A673 (cell line): ENCODE measurements around the gene LCN15. TPM values are rescaled to one million over a fixed set of nuclear protein-coding genes. Genes with fewer than 3 reads are reported as not detected.

Experiments
- BruUV-seq: library from RNA; stranded (reverse); fragments of 400-500 nt; replicated peaks from 2 replicates; lab custom pipeline; 2021; lab: Mats Ljungman, UMichigan
- CTCF ChIA-PET: fragments of 300-600 bp; sonication (Branson Sonifier 250); formaldehyde crosslinking; loops from one replicate; lab custom pipeline; 2022; ENCODE audit warnings: antibody characterized with exemption; lab: Charles Lee
- POLR2A ChIA-PET: fragments of 300-600 bp; sonication (Branson Sonifier 250); formaldehyde crosslinking; loops from one replicate; lab custom pipeline; 2022; ENCODE audit warnings: antibody characterized with exemption; ENCODE audit not compliant: low non-redundant PET; lab: Charles Lee
- DNase-seq: peaks from one replicate; pipeline ENCODE4 v3.0.0-alpha.2; 2015; ENCODE audit warnings: low spot score
- H3K27ac ChIP-seq: fragments of 200-600 bp; sonication (generic); 2 replicates; pipeline ENCODE4 v1.5.1; 2016; ENCODE audit warnings: mixed run types, low read depth, mild to moderate bottlenecking, mixed read lengths, antibody characterized with exemption, low read length; ENCODE audit not compliant: poor library complexity, severe bottlenecking
- H3K27me3 ChIP-seq: fragments of 200-600 bp; sonication (generic); replicated peaks from 2 replicates; pipeline ENCODE4 v1.6.1; 2017; ENCODE audit warnings: mixed run types, low read depth, mild to moderate bottlenecking, mixed read lengths, antibody characterized with exemption, low read length; ENCODE audit not compliant: insufficient read depth, poor library complexity
- H3K36me3 ChIP-seq: fragments of 200-600 bp; sonication (generic); 2 replicates; pipeline ENCODE4 v1.6.1; 2016; ENCODE audit warnings: mixed run types, mild to moderate bottlenecking, mixed read lengths, antibody characterized with exemption, low read length; ENCODE audit not compliant: insufficient read depth, poor library complexity, severe bottlenecking
- H3K4me1 ChIP-seq: fragments of 200-600 bp; sonication (generic); 2 replicates; pipeline ENCODE4 v1.6.1; 2017; ENCODE audit warnings: mixed run types, mild to moderate bottlenecking, mixed read lengths, antibody characterized with exemption, low read length; ENCODE audit not compliant: insufficient read depth, poor library complexity, severe bottlenecking
- H3K4me3 ChIP-seq: fragments of 200-600 bp; sonication (generic); 2 replicates; pipeline ENCODE4 v1.5.1; 2016; ENCODE audit warnings: low read depth, mixed run types, mild to moderate bottlenecking, mixed read lengths, low read length; ENCODE audit not compliant: poor library complexity, severe bottlenecking
- H3K9me3 ChIP-seq: fragments of 200-600 bp; sonication (generic); 2 replicates; pipeline ENCODE4 v1.6.1; 2016; ENCODE audit warnings: mixed run types, low read depth, mild to moderate bottlenecking, mixed read lengths, antibody characterized with exemption, low read length; ENCODE audit not compliant: poor library complexity, severe bottlenecking
- CTCF ChIP-seq: fragments of 300-800, 200-600 bp; sonication (generic); conservative IDR thresholded peaks from 2 replicates; pipeline ENCODE4 v1.5.1; 2017; ENCODE audit warnings: low read depth, mild to moderate bottlenecking, antibody characterized with exemption, low read length, moderate library complexity, mixed read lengths
- EZH2 ChIP-seq: fragments of 200-600 bp; sonication (generic); IDR thresholded peaks from 2 replicates; pipeline ENCODE4 v1.6.1; 2017; ENCODE audit warnings: borderline replicate concordance, low read depth, mild to moderate bottlenecking, mixed read lengths, antibody characterized with exemption, low read length; ENCODE audit not compliant: poor library complexity, severe bottlenecking
- intact Hi-C: fragments of 100-400 bp; cut with micrococcal nuclease; formaldehyde crosslinking; loops from one replicate; pipeline ENCODE4 v1.10.0; 2022; ENCODE audit not compliant: unreplicated experiment
- total RNA-seq: library from RNA; stranded (reverse); gene quantifications from 2 replicates; pipeline ENCODE4 v1.2.3, GENCODE V29; 2021

Gene LCN15
- total RNA-seq, 1 experiment from 2014 or later: not detected

GRCh38 chr9:136757751-136758140 is 6.6 kb downstream of the LCN15 start:
- TF ChIP-seq CTCF: no peak
- TF ChIP-seq EZH2: no peak

GRCh38 chr9:136757328-136757727 is 7.0 kb downstream of the LCN15 start:
- peaks cover 5% of the 10 kb centered on the region for H3K4me1 ChIP-seq
- H3K27ac ChIP-seq: no peak overlapping the region
- H3K27me3 ChIP-seq: no peaks in the 10 kb centered on the region
- H3K4me3 ChIP-seq: no peak overlapping the region
- CTCF ChIA-PET: no interaction called here
- DNase-seq: no peak
- H3K9me3 ChIP-seq: no peaks in the 10 kb centered on the region
- no TSS peak for BruUV-seq
- H3K36me3 ChIP-seq: no peaks in the 10 kb centered on the region
- TF ChIP-seq EZH2 (no peak), CTCF (no peak)
- intact Hi-C loops: no loop called here
- POLR2A ChIA-PET: no interaction called here

More at GRCh38 chr9:136757751-136758140, 6.6 kb downstream of the LCN15 start:
- DNase-seq: no peak
- no peaks in the 10 kb centered on the region for H3K9me3 ChIP-seq
- no TSS peak for BruUV-seq
- H3K36me3 ChIP-seq: no peaks in the 10 kb centered on the region
- no peaks in the 10 kb centered on the region for H3K27me3 ChIP-seq
- peaks cover 5% of the 10 kb centered on the region for H3K4me1 ChIP-seq
- ChIA-PET CTCF (interaction anchor here (0.5 kb wide), 1 partner anchor 119 kb away, joined by 5 read pairs; no protein-coding TSS in a partner anchor), POLR2A (no interaction called here)
- intact Hi-C loops: no loop called here
- no peak overlapping the region for H3K27ac ChIP-seq
- H3K4me3 ChIP-seq: no peak overlapping the region

- H3K4me1 ChIP-seq: peaks cover 5% of the 10 kb centered on the region
- no peak overlapping the region for H3K4me3 ChIP-seq
- no peak overlapping the region for H3K27ac ChIP-seq
- no peak for DNase-seq
- ChIA-PET POLR2A (no interaction called here), CTCF (no interaction called here)
- no peaks in the 10 kb centered on the region for H3K27me3 ChIP-seq
- BruUV-seq: no TSS peak
- no peaks in the 10 kb centered on the region for H3K36me3 ChIP-seq
- no peaks in the 10 kb centered on the region for H3K9me3 ChIP-seq
- intact Hi-C loops: no loop called here
- TF ChIP-seq EZH2: no peak
- TF ChIP-seq CTCF: no peak
Measured at GRCh38 chr9:136756836-136757235, 7.5 kb downstream of the LCN15 start.
